GM19438 (cell line): ENCODE results near the gene VWC2.
"Not testable (repeated sequence)": the region's sequence is repeated elsewhere in the genome, so short reads cannot be mapped to it uniquely, and the experiment has no call there.

Experiments used
- ATAC-seq: cut with Tn5 transposase; IDR thresholded peaks from one replicate; pipeline ENCODE4 v1.9.1; 2021; ENCODE audit warnings: low read depth; ENCODE audit not compliant: unreplicated experiment

The VWC2 gene

DNA sequence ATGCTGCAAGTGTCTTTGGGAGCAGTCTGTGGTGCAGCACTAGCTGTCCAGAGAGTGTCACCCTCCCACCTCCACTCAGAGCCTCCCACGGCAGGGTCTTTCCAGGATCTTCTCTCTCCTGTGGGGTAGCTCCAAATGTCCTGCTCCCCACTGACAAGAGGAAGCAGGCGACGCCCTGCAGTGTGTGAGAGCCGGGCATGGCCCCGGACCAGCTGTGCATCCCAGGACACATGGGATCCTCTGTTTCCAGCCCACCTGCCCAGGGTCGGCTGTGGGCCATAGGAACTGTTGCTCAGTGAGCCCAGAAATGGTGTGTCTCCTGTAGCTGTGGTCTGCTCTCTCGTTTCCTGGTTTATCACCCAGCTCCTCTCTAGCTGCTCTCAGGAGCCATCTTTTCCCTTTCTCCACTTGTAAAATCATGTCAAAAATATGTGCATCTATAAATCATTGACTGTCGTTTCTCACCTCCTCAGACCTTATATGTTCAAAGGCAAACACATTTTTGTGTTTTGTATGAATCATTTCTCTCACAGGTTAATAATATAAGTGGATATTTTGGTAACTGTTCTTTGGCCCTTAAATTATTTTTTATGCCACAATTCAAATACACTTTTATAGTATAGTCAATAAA is 74.9 kb downstream of the VWC2 start:
- no peak for ATAC-seq

DNA sequence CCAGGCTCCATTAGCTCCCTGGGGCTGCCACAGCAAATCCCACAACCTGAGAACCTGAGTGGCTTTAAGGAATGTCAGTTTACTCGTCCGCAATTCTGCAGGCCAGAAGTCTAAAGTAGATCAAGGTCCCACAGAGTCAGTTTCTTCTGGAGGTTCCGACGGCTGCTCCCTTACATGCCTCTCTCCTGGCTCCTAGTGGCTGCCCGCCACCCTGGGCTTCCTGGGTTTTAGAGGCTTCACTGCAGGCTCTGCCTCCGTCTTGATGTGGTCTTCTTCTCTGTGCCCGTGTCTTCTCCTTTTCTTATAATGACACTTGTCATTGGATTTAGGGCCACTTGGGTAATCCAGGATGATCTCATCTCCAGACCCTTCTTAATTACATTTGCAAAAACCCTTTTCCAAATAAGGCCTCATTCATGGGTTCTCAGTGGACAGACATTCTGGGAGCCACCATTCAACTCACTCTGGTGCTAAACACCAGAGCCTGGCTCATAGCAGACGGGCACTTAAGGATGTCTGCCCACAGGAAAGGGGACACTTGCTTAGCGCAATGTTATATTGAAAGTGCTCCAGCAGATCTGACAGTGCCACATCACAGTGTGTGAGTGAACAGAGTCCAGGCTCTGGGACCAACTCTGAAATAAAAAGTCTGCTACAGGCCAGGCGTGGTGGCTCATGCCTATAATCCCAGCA is 77.6 kb downstream of the VWC2 start:
- ATAC-seq = no peak

DNA sequence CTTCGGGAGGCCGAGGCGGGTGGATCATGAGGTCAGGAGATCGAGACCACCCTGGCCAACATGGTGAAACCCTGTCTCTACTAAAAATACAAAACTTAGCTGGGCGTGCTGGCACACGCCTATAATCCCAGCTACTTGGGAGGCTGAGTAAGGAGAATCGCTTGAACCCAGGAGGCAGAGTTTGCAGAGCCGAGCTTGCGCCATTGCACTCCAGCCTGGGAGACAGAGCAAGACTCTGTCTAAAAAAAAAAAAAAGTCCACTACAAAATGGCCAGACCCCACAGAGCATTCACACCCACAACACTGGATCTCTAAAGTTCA is 78.1 kb downstream of the VWC2 start:
- not testable (repeated sequence) for ATAC-seq

DNA sequence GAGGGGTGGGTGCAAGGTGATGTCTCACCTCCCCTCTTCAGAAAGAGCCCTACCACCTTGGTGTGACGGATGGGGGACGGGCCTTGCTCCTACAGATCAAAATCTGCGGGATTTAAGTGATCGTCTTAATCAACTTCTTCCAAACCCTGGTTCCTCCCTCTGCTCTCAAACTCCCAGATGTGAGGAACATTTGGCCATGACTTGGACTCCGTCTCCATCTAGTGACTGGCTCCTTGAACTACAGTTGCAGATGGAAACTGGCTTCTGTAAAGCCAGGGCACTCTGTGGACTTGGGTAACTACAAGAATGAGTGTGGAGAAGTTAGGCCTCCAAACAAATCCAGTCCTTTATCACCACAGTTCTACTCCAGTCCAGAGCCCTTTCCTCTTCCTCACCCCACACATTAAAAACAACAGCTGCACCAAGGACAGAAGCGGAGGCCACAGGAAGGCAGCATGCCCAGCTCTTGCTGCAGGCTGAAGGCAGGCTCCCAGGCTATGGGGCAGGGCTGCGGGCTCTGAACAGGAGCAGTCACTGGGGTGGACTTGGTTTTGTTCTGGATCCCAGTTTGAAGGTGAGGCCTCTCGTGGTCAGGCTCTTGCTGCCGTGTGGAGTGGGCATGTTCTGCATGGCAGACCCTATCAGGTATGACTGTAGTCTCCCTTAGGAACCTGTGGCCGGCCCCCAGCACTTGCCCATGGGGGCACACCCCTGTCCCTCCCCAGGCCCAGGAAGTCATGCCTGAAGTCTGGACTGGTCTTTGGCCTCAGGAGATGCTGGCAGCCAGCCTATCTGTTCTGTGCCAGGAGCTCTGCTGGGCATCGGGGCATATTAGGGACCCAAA is 79.4 kb downstream of the VWC2 start:
- peak; percentile 72 for ATAC-seq

DNA sequence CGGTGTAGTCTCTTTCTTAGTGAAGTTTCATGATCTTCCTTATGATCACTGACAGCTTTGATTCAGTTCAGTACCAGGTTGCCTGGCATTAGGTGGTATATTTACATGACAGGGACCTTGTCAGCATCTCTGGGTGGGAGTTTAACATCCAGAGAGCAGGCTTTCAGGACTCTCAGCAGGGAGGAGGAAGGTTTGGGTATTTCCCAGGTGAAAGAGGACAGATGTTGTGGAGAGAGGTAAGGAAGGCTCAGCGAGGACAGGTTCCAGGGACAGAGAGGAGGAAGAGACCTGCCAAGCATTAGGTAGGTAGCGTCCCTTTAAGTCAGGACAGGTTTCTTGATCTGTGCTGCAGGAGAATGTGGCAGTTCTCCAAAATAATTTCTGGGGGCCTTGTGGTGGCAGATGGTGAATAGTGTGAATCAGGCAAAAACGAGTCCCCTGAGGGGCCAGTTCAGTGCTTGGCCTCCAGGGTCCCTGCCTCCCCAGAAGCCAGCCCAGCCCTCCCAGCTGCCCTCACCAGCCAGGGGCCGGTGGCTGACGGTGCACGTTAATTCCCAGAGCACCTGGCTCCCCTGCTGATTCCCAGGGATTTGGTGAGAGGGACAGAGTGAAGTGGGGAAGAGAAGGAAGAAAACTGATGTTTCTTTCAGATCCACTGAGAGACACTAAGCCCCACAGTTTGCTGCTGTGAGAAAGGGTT is 82.0 kb downstream of the VWC2 start:
- ATAC-seq = no peak

DNA sequence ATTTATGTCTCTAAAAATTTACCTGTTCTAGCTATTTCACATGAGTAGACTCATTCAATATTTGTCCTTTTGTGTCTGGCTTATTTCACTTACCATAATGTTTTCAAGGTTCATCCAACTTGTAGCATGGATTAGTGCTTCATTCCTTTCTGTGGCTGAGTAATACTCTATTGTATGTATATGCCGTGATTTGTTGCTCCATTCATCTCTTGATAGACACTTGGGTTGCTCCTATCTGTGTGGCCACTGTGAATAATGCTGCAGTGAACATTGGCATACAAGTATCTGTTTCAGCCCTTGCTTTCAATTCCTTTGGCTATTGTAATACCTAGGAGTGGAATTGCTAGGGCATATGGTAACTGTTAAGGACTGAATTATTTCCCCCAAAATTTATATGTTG is 86.9 kb downstream of the VWC2 start:
- no peak for ATAC-seq

GRCh38 chr7:49866076-49866735 is 92.8 kb downstream of the VWC2 start:
- no peak for ATAC-seq

DNA sequence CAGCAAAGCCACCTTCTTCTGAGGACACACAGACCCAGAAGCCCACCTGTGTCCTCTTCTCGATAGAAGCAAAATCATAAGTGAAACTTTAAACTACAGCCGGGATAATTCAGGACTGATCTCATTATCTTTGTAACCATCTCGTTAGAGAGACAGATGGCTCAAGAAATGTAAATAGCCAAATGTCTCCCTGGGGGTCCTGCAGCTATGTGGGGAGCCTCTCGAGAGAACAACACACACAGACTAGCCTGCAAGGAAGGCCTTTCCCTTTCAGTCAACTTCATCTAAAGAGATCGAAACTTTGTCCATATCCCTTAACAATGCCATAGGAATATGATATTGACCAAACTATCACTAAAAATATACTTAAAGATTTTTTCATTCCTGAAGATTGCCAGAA is 93.5 kb downstream of the VWC2 start:
- no peak for ATAC-seq

- ATAC-seq = no peak
Observed at GRCh38 chr7:49873420-49873819, 100.0 kb downstream of the VWC2 start.

GRCh38 chr7:49875336-49875735 is 101.9 kb downstream of the VWC2 start:
- ATAC-seq = no peak

DNA sequence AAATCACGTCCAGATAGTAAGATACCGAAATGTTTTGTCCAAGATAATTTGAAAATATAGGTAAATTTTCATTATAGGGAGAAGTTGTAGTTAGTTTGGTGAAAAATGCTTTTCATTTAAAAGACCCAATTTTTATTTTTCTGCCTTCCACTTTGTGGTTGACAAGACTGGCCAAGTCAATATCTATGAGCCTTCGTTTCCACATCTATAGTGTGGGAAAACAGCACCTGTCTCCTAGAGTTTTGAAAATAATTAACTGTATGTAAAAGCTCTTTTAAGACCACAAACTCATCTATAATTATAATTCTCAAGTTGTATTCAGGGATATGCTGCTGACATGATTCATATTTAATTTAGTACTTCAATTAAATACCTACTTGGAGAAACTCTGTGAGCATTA is 102.8 kb downstream of the VWC2 start:
- ATAC-seq = no peak

DNA sequence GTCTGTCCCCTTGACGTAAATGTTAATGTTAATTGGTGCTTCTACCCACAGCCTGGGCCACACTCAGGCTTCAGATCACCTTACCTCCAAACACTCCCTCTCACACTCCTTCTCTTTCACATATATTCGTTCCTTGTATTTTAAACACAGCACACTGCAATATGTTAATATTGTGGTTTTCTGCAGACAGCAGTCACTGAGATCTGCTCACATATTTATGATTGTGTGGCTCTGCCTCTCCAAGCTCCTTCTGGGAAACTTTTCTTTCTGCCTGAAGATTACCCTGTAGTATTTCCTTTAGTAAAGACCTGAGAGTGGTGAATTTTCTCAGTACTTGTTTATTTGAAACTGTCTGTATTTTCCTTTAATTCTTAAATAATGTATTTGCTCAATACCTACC is 104.7 kb downstream of the VWC2 start:
- ATAC-seq = no peak

DNA sequence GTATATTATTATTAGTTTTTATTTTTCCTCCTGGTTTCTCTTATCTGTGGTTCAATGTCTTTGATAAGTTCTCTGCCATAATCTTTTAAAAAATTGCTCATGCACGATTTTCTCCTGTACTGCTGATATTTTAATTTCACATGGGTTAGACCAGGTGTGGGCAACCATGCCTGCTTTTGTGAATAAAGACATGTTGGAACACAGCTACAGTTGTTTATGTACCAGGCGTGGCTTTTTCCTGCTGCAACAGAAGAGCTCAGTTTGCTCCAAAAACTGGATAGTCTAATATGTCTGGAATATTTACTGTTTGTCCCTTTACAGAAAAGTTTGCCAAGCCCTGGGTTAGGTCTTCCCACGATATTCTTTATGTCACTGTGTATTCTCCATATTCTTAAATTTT is 105.2 kb downstream of the VWC2 start:
- no peak for ATAC-seq

- no peak for ATAC-seq
Observed at GRCh38 chr7:49883933-49884332, 110.5 kb downstream of the VWC2 start.

DNA sequence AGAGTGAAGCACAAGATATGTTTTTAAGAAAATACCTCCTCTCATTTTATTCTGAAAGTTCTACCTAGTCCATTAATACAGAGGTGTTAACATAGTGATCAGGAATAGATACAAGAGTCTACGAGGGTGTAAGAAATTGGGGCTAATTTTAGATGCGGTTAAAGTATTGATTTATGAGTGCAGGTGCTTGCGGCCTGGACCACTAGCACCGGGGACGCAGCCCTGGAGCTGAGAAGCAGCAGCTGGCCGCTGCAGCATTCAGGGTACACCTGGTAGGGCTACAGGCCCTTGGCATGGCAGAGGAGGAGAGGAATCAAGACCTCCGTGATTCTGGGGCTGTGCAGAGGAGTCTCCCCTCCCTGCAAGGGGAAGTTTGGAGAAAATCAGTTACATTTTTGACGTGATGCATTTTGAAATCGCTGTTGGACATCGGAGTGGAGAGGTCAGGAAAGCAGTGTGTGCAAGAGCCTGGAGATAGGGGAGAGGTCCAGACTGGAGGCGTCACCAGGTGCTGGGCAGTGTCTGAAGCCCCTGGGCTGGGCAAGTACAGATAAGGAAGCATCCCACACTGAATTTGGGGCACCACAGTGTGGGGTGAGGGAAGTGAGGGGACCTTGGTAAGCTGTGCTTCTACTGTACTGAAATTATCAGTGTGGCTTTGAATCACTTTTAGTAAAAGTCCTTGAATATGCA is 112.3 kb downstream of the VWC2 start:
- no peak for ATAC-seq

- ATAC-seq = no peak
Observed at GRCh38 chr7:49892481-49892880, 119.0 kb downstream of the VWC2 start.

GRCh38 chr7:49893131-49893530 is 119.7 kb downstream of the VWC2 start:
- ATAC-seq = no peak

GRCh38 chr7:49894543-49894942 is 121.1 kb downstream of the VWC2 start:
- no peak for ATAC-seq

DNA sequence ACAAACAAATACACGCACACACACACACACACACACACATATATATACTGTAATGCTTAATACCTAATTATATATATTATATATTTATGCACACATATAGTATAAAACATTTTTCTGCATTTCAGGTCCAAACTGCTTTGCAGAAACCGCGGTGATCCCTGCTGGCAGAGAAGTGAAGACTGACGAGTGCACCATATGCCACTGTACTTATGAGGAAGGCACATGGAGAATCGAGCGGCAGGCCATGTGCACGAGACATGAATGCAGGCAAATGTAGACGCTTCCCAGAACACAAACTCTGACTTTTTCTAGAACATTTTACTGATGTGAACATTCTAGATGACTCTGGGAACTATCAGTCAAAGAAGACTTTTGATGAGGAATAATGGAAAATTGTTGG is 138.5 kb downstream of the VWC2 start:
- ATAC-seq = no peak

- ATAC-seq = no peak
Observed at GRCh38 chr7:49926720-49927119, 153.3 kb downstream of the VWC2 start.
